Colonic mucosa (tissue), 4 donors: ENCODE measurements around the gene FLRT1. TPM values are rescaled to one million over a fixed set of nuclear protein-coding genes. Genes with fewer than 3 reads are reported as not detected.

Source experiments
- DNase-seq: peaks from one replicate; pipeline ENCODE4 v3.0.0-alpha.2; 2020
- H3K27ac ChIP-seq: fragments of 200-600 bp; one replicate; pipeline ENCODE4 v1.8.0; 2021
- H3K27me3 ChIP-seq: fragments of 200-600 bp; one replicate; pipeline ENCODE4 v1.8.0; 2021
- H3K36me3 ChIP-seq: fragments of 200-600 bp; one replicate; pipeline ENCODE4 v1.8.0; 2021
- H3K4me1 ChIP-seq: fragments of 200-600 bp; one replicate; pipeline ENCODE4 v1.8.0; 2021; ENCODE audit warnings: mild to moderate bottlenecking
- H3K4me3 ChIP-seq: fragments of 200-600 bp; one replicate; pipeline ENCODE4 v1.8.0; 2021
- H3K9ac ChIP-seq, 2 donors: one replicate each; pipeline ENCODE4 v1.7.0; 2013; ENCODE audit warnings: control low read depth in 2 of 2, low read depth in 2 of 2, low read length in 2 of 2
- H3K9me3 ChIP-seq: fragments of 200-600 bp; one replicate; pipeline ENCODE4 v1.8.0; 2021
- CTCF ChIP-seq: fragments of 200-600 bp; IDR thresholded peaks from one replicate; pipeline ENCODE4 v1.8.0; 2022; ENCODE audit warnings: antibody characterized with exemption, mild to moderate bottlenecking
- intact Hi-C: fragments of 100-400 bp; cut with DNase I; formaldehyde crosslinking; loops from one replicate; pipeline ENCODE4 v1.14.1; 2022
- total RNA-seq, 2 donors: library from RNA; stranded (reverse); fragmentation: NEBNext Ultra II Directional in 1 of 2; extraction: Animal tissue kit (Norgen Biotek cat#: 25700) in 1 of 2; gene quantifications; one replicate each; pipeline ENCODE4 v1.2.1, GENCODE V29; 2021
- donor health status: healthy.
- donor health status: DM: no; HTN: no; CAD: no.
- donor health status: DM: no; HTN: no; CAD: no.

FLRT1 gene
- total RNA-seq, 2 donors from 2014 or later: 0.20 to 0.96 TPM

- TF ChIP-seq CTCF: no peak
- DNase-seq: no peak
- Histone ChIP-seq H3K27me3 (no peaks in the 10 kb centered on the region), H3K36me3 (no peaks in the 10 kb centered on the region), H3K27ac (no peak overlapping the region), H3K9me3 (no peaks in the 10 kb centered on the region), H3K4me1 (peaks cover 12% of the 10 kb centered on the region), H3K4me3 (no peak overlapping the region), H3K9ac (no peak overlapping the region)
- intact Hi-C loops: no loop called here
Observed at GRCh38 chr11:64011371-64011770, 24.4 kb upstream of the FLRT1 start.

GRCh38 chr11:64013141-64013896 is 22.4 kb upstream of the FLRT1 start:
- DNase-seq: no peak
- Histone ChIP-seq H3K4me3 (no peak overlapping the region), H3K27me3 (no peaks in the 10 kb centered on the region), H3K27ac (no peak overlapping the region), H3K36me3 (no peaks in the 10 kb centered on the region), H3K4me1 (no peaks in the 10 kb centered on the region), H3K9ac (no peak overlapping the region), H3K9me3 (no peaks in the 10 kb centered on the region)
- intact Hi-C loops: no loop called here
- TF ChIP-seq CTCF: no peak

- no peak for DNase-seq
- H3K27ac ChIP-seq: no peak overlapping the region
- no peaks in the 10 kb centered on the region for H3K9me3 ChIP-seq
- no peak overlapping the region for H3K4me3 ChIP-seq
- H3K9ac ChIP-seq: no peak overlapping the region
- no peaks in the 10 kb centered on the region for H3K27me3 ChIP-seq
- intact Hi-C loops: no loop called here
- no peaks in the 10 kb centered on the region for H3K36me3 ChIP-seq
- no peak for TF ChIP-seq CTCF
- H3K4me1 ChIP-seq: no peaks in the 10 kb centered on the region
Observed at GRCh38 chr11:64014356-64014755, 21.4 kb upstream of the FLRT1 start.

- Histone ChIP-seq H3K36me3 (no peaks in the 10 kb centered on the region), H3K27me3 (no peaks in the 10 kb centered on the region), H3K9me3 (no peaks in the 10 kb centered on the region), H3K27ac (no peak overlapping the region), H3K9ac (no peak overlapping the region), H3K4me3 (no peak overlapping the region), H3K4me1 (no peaks in the 10 kb centered on the region)
- no peak for TF ChIP-seq CTCF
- intact Hi-C loops: no loop called here
- DNase-seq: no peak
Observed at GRCh38 chr11:64015510-64015909, 20.2 kb upstream of the FLRT1 start.

GRCh38 chr11:64015935-64016845 is 19.5 kb upstream of the FLRT1 start:
- Histone ChIP-seq H3K36me3 (no peaks in the 10 kb centered on the region), H3K9ac (no peak overlapping the region), H3K27me3 (no peaks in the 10 kb centered on the region), H3K27ac (no peak overlapping the region), H3K9me3 (no peaks in the 10 kb centered on the region), H3K4me1 (no peaks in the 10 kb centered on the region), H3K4me3 (no peak overlapping the region)
- TF ChIP-seq CTCF: no peak
- intact Hi-C loops: no loop called here
- DNase-seq: no peak
